GM12801 (cell line): ENCODE data around the gene MDFIC2.

ENCODE experiments used
- CTCF ChIP-seq: IDR thresholded peaks from one replicate; pipeline ENCODE4 v1.5.1; 2011; ENCODE audit warnings: control low read depth; ENCODE audit not compliant: insufficient read length; ENCODE audit errors: extremely low read depth

The MDFIC2 gene

GRCh38 chr3:70312336-70312735 lies at the start of gene MDFIC2:
Gene MDFIC2 (minus strand): TSS chr3:70312638. CDS start chr3:70311973, 665 bp downstream.
- TF ChIP-seq CTCF: no peak

- no peak for TF ChIP-seq CTCF
These were observed 48.7 kb upstream of the MDFIC2 start for GRCh38 chr3:70360979-70361760.

- TF ChIP-seq CTCF: no peak
These were observed 47.3 kb upstream of the MDFIC2 start for GRCh38 chr3:70359711-70360110.

- no peak for TF ChIP-seq CTCF
These were observed 46.6 kb upstream of the MDFIC2 start for GRCh38 chr3:70358978-70359580.

GRCh38 chr3:70352215-70352614 lies 39.8 kb upstream of the MDFIC2 start:
- no peak for TF ChIP-seq CTCF

GRCh38 chr3:70342149-70342548 lies 29.7 kb upstream of the MDFIC2 start:
- TF ChIP-seq CTCF: no peak

GRCh38 chr3:70333080-70333479 lies 20.6 kb upstream of the MDFIC2 start:
- no peak for TF ChIP-seq CTCF
